NOMO-1 (cell line): ENCODE results near the gene PLPPR4.

Experiments used
- DNase-seq, 2 experiments: peaks; one replicate each; lab custom pipeline; 2025; ENCODE audit not compliant: unreplicated experiment in 2 of 2; lab: John Stamatoyannopoulos, UW

PLPPR4 gene

GRCh38 chr1:99334991-99335390 lies 70.7 kb downstream of the PLPPR4 start:
- DNase-seq, result no peak

DNA sequence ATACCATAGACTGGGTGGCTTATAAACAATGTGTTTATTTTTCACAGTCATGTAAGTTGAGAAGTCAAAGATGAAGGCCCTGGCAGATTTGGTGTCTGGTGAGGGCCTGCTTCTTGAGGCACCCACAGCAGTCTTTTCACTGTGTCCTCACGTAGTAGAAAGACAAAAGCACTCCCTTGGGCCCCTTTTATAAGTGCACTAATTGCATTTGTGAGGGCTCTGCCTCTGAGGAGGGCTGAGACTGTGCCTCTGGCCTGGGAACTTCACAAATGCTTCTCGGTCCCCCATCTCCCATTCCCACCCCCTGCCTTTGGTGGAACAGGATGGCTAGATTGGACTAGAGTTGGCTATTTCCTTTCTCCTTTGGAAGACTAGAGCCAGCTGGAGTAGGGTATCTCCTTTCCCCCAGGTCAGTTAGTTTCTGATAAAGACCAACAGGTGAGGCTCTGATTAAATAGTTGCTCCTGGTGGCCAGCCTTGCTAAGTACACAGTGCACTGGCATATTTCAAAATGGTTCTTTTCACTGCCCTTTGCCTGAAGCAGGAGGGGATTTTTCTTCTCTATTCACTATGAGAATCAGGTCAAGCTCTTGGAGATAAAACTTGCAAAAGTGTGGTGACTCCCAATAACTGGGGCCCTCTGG lies 82.9 kb downstream of the PLPPR4 start:
- DNase-seq, result no peak

DNA sequence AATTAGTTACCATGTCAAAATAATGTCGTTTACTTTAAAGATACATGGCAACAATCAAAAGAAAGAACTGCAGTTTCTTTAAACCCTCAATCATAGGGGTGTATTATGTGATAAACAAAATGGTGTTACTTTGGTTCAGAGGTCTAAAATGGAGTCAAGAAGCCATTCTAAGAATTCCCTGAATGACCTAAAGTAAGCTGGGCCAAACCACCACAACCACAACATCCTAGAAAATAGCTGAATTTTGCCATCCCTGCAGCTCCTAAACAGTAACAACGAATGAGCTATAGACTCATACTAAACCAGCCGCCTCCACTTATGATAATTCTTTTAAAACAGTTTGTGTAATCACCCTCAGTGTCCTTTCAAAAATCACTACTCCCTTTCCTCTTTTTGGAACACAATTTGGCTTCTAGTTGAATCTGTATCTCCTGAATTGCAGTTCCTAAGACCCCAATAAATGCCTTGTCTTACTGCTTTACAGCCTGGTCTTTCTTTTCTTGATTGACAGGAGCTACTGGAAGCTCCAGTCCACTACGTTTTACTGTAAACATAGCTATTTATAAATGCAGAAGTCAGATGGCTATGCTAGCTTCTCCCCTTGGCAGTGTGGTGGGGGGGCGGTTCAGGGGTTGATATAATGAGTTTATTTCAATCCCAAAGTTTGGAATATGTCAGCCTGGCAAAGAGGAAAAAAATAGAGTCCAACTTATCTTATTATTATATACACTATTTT lies 84.3 kb downstream of the PLPPR4 start:
- DNase-seq, result no peak

GRCh38 chr1:99352821-99353220 lies 88.5 kb downstream of the PLPPR4 start:
- DNase-seq, result no peak

DNA sequence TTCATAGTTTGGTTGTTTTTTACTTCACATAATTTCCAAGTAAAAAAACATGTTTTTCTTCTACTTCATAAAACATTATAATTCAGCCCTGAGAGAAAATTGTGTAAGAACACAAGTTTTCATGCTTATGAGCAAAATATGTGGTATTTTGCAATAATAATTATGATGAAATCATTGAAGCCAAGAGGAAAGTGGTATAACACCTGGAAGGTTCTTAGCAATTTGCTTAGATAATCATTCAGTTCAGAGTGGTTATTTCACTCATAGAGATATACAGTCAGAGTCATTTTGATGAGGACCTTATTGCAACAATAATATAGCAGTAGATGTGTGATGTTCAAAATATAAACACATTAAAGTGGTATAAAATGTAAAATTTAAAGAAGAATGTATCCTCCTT lies 94.5 kb downstream of the PLPPR4 start:
- no peak for DNase-seq
